Panc1 (cell line): ENCODE data around the gene CDH8.

ENCODE experiments used
- CTCF ChIP-seq: fragments of 450-650 bp; IDR thresholded peaks from 2 replicates; pipeline ENCODE4 v1.5.1; 2017; ENCODE audit warnings: mild to moderate bottlenecking
- POLR2AphosphoS5 ChIP-seq: IDR thresholded peaks from 2 replicates; pipeline ENCODE4 v1.6.1; 2012; ENCODE audit warnings: mild to moderate bottlenecking, low read depth, low read length, moderate library complexity
- REST ChIP-seq, 2 experiments: IDR thresholded peaks; 2 replicates each; pipeline ENCODE4 v1.6.1; 2011 to 2012; ENCODE audit warnings: low read depth in 2 of 2, control low read depth in 1 of 2, low read length in 1 of 2, mild to moderate bottlenecking in 1 of 2, moderate library complexity in 1 of 2; ENCODE audit not compliant: insufficient read depth in 1 of 2
- SIN3A ChIP-seq: IDR thresholded peaks from 2 replicates; pipeline ENCODE4 v1.6.1; 2012; ENCODE audit warnings: low read depth, mild to moderate bottlenecking, low read length, moderate library complexity, borderline replicate concordance; ENCODE audit not compliant: insufficient read depth
- TCF7L2 ChIP-seq: IDR thresholded peaks from 2 replicates; pipeline ENCODE4 v1.6.1; 2011; ENCODE audit warnings: mild to moderate bottlenecking, low read depth, low read length, inconsistent platforms

GRCh38 chr16:61681124-61681523 is 355.1 kb downstream of the CDH8 start:
- TF ChIP-seq CTCF (no peak), POLR2AphosphoS5 (no peak), REST (IDR thresholded peaks at IDR 0.05; ENCODE audit: insufficient read depth in 1 of 2, low read depth in 2 of 2, low read length in 1 of 2) (no peak), TCF7L2 (no peak), SIN3A (no peak)
